IPS DF 19.7 (cell line): ENCODE measurements around the gene CMC2.

Experiments
- DNase-seq: peaks from one replicate; pipeline ENCODE4 v3.0.0-alpha.2; 2013; ENCODE audit warnings: low read depth, low spot score

Gene CMC2

GRCh38 chr16:80974649-80975376 lies 31.9 kb downstream of the CMC2 start:
- no peak for DNase-seq

DNA sequence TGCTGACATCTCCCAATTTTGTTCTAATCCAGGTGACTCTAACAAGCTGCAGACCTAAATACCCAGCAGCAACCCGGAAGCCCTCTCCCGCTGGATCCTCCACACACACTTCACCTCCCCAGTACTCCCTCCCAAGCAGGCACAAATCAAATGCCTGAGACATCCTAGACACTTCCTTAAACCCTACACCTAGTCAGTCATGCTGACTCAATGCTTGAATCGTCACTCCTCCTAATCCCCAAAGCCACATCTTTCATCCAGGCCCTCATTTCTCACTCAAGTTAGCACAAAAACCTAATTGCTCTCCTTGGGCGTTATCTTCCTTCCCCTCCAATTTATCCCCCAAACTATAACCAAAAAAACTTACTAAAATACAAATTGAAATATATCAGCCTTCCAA lies 32.7 kb downstream of the CMC2 start:
- no peak for DNase-seq

DNA sequence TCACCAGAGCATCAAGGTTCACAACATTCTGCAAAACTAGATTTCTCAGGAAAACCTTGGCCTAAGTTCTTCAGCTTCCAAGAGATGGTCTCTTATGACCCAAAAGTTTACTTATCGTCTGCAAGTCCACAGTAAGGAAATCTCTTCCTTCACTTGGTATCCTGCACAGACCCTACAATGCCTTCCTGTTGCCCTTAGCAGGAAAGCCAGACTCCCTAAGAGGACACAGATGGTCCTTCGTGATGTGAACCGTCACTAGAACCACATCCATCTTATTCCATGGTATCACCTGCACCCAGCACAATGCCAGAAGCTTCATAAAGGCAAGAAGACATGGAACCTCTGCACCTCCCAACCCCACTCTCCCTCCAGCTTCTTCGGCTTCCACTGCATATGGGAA lies 34.1 kb downstream of the CMC2 start:
- no peak for DNase-seq

GRCh38 chr16:80971819-80972218 lies 34.9 kb downstream of the CMC2 start:
- no peak for DNase-seq

DNA sequence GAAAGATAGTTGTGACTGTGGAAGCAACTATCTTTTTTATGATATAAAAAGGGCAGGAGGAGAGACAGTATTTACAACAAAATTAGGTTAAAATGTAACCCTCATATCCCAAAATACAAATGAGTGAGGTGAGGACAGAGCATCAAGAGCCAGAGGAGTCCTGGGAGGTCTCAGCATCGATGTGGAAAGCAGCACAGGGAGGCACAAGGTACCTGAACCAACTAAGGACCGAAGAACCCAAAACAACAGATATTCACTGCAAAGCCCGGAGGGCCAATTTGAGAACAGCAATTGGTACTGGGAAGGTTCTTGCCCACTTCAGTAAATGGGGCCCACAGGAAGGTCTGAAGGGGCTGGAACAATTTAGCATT lies 37.6 kb downstream of the CMC2 start:
- DNase-seq: no peak

DNA sequence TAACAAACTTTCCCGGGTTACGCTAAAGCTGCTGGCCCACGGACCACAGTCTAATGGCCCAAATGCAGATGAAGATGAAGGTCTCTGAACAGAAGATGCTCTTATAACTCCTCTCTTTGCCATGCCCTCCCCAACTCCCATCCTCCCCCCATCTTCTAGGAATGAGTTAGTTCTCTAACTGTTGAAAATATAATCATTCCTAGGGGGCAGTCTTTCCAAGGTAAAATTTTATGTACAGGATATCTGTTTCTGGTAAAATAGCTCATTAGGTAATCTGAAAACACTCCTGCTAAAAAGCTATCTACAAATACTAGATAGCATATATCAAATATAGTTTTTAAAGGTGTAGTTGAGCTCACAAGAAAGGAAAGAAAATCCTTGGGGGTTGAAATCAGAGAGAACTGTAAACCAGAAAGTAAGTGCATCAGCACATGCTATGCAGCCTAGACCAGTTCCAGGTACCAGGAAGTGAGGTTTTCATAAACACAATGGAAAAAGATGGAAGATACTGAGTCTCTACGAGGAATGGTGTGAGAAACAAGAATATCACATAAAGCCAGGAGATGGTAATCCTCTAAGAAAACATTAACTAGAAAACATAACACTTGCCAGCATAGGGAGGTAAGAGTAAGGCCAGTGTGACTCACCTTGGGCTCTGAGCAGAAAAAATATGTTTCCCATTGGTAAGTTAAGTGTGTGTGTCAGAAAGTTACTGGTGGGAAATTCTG lies 38.1 kb downstream of the CMC2 start:
- no peak for DNase-seq

- no peak for DNase-seq
Observed at GRCh38 chr16:80966617-80967016, 40.1 kb downstream of the CMC2 start.

- no peak for DNase-seq
Observed at GRCh38 chr16:80964351-80964750, 42.3 kb downstream of the CMC2 start.

GRCh38 chr16:80962879-80963278 lies 43.8 kb downstream of the CMC2 start:
- no peak for DNase-seq

GRCh38 chr16:80958284-80958683 lies 48.4 kb downstream of the CMC2 start:
- no peak for DNase-seq

GRCh38 chr16:80954985-80955384 lies 51.7 kb downstream of the CMC2 start:
- DNase-seq: no peak

DNA sequence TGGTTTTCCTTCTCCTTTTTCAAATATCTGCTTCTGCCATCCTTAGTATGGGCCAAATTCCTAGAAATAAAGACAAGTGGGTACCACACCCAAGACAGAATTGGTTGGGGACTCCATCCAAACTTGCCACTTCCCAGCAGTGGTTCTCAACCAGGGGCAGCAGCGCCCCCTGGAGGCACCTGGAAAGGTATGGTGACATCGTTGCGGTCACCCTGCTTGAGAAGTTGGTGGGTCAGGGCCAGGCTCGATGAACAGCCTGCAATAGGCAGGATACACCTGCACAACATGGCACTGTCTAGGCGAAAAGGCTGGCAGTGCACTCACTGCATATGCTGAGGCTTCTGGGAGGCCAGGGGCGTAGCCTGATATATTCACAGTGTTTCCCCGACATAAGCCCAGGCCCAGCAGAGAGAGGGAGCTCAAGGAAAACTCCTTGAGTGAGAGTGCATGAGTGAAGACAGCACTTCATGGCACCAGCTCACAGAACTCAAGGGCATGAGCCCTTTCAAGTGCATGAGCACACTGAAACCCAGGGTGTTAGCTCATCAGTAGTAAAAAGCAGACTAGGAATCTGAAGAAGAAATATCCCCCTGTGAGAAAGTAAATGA lies 57.7 kb downstream of the CMC2 start:
- DNase-seq: peak; percentile 23

- no peak for DNase-seq
Observed at GRCh38 chr16:80947708-80948625, 58.7 kb downstream of the CMC2 start.

- DNase-seq: no peak
Observed at GRCh38 chr16:80947239-80947638, 59.4 kb downstream of the CMC2 start.

- no peak for DNase-seq
Observed at GRCh38 chr16:80946481-80946880, 60.2 kb downstream of the CMC2 start.

DNA sequence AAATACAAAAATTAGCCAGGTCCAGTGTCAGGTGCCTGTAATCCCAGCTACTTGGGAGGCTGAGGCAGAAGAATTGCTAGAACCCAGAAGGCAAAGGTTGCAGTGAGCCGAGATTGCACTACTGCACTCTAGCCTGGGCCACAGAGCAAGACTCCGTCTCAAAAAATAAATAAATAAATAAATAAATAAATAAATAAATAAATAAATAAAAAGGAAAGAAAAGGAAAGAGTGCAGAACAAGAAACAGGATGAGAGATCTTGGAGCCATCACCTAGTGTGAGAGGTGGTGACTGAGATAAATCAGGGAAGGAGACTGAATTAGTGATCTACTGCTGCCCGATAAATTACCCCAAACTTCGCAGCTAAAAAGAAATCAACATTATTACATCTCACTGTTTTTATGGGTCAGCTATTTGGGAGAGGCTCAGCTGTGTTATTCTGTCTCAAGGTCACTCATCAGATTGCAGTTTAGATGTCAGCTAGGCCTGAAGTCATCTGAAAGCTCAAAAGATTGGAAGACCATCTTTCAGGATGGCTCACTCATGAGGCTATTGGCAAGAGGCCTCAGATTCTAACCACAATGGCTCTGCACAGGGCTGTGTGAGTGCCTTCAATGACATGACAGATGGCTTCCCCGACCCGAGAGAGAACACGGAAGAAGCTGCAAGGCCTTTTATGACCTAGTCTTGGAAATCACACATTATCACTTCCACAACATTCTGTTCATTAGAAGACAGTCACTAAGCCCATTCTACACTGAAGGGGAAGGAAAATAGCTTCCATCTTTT lies 66.4 kb downstream of the CMC2 start:
- DNase-seq: no peak

DNA sequence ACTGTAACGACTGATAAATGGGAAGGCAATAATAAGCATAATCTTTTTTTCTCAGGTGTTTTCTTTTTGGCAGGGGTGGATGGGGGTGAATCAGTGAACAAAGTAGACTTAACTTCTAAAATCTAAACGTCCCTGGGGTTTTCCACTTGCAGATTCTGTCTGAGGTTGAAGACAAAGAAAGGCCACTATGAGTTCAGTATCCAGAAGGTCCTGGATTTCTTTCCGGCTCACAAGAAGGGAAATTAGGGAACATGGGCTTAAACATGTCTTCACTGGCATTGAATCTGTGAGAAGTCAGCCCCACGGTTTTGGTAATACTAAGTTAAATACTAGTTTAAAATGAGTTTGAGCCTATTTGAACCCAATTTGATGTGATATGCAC lies 67.8 kb downstream of the CMC2 start:
- DNase-seq: no peak

DNA sequence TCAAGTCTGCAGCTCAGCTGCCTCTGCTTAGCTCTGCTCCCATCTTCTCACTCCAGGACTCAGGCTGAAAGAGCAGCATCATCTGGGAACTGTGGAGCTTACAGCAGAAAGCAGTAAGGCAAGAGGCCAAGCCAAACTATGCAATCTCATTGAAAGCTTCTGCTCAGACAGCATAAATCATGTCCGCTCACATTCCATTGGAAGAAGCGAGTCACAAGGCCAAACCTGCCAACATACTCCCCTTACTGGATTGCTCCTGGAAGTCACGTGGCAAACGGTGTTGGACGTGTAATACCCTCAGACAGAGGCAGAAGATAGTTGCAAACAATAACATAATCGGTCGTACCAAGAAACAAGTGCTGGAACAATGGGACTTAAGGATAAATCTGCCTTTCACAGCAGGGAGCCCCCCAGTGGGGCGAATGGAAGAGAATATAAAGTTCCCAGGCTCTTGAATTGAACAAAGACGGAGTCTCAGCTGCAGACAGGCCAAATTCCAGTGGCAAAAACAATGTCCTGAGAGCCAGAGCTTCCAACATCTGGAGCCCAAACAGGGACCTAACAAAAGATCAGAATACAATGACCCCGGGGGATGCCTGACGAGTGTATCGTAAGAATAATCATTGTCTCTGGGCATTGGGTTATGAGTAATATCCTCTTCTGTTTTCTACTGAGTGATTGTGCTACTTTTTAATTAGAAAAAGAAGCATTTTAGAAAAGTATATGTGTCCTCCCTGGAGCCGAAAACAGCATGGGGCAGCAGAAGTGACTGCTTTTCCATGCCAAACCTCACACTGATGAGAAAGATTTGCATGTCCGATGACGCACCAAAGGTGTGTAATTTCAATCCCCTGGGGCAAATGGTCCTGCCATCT lies 68.4 kb downstream of the CMC2 start:
- no peak for DNase-seq

- no peak for DNase-seq
Observed at GRCh38 chr16:80936410-80936809, 70.3 kb downstream of the CMC2 start.

- DNase-seq: no peak
Observed at GRCh38 chr16:80935691-80936090, 71.0 kb downstream of the CMC2 start.
